ENCODE results near the gene KRT83.
"Not testable (repeated sequence)": the region's sequence is repeated elsewhere in the genome, so short reads cannot be mapped to it uniquely, and the experiment has no call there.

The KRT83 gene

DNA sequence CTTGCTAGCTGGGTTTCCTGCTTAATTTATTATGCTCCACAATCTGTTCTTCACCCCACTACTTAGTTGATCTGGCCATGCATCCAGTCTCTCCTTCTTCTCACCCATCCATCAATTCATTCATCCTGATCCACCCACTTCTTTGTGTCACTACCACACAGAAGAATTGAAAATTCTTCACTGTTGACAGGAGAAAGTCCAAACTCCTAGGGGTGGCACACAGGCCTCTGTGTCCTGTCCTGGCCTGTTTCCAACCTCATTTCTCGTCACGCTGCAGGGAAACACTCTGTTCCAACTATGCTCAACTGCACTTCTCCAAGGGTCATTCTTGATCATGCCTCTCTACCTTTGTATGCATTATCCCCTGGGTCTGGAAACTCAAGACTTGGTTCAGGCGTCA, 10.6 kb upstream of the KRT83 start:
- DNase-seq (ENCODE audit: low spot score): no peak

DNA sequence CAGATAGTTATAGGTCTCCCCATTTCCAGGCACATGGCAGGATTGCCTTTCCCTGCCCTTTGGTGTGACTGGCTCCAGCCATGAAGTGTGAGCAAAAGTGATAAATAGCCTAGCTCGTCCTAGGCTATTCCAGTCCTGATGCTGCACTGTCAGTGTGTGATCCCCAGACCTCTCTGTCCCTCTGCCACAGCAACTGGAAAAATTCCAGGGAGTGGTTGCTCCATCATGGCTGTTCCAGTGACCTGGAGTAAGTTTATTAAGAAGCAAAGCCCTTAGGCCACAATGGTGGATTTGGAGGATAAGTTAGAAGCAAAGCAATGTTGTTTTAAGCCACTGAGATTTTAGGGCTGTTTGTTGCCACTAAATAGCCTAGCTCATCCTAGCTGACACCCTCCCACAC, 9.8 kb upstream of the KRT83 start:
- DNase-seq (ENCODE audit: low spot score): no peak

DNA sequence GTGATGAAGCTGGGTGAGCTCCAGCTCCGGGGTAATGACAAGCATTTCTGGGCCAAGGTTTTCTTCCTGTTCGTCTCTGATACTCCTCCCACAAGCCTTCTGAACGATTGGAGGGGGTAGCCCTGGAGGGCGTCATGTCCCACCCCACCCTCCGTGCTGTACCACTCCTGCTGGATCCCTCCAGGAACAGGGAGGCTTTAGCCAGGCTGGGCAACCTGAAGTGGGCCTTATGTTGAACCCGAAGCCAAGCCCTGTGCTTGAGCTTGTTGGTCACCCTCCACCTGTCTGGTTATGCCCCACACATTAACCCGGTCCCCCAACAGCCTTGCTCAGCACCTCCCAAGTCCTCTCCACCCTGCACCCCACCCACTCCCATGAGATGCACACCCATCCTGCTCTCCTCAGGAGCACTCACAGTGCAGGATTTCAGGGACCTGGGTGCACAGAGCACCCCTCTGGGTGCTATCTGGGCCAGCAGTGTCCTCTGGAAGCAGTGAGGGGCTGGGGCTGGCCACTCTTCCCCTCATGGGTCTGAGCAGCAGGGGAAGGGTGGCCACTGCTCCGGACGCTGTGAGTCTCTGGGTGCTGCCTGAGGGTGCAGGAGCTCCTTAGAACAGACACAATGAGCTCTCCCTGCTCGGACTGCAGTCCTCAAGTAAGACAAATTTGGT, 6.8 kb upstream of the KRT83 start:
- no peak for DNase-seq (ENCODE audit: low spot score)

DNA sequence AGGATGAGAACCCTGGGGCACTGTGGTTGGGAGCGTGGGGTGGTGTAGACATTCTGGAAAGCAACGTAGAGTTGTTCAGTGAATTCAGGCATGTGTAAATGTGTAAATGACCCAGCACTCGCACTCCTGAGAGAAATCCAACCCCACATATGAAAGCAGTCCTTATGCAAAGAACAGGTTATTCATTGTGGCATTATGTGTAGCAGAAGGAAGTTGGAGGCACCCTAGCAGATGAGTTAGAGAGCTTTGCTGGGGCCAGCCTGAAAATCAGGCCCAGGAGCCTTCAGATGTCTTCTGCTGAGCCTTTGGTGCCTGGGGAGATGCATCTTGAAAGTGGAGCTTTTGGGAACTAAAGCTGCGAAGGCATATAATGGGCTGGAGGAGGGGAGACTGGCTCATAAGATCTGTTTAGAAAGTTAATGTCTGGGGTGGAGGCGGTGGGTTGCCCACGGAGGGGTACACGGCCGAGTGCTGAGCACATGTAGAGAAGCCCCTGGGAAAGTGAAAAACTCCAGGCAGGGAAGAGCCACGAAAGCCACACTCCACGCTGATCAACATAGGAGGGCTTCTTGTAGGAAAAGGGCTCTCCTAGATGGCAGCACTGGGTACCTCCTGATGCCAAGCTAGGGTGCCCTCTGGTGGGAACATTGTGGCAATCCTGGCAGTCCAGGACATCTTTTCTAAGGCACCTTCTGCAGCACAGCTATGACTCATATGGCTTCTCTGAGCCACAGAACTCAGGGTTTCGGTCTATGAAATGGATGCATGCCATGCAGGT, 6.0 kb upstream of the KRT83 start:
- DNase-seq (ENCODE audit: low spot score): peak; percentile 76

DNA sequence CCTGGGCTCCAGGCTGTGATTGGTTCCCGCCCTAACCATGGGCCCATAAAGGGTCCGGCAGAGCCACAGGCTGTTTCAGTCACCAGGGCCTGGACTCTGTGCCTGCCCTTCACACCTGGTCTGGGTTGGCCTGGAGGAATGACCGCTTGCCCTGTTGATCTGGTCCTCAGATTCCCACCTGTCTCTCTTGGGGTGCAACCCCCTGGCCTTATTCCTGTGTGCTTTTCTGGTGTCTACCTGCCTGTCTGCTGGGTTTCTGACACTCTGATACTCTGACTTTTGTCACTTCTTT, 2.9 kb upstream of the KRT83 start:
- no peak for DNase-seq (ENCODE audit: low spot score)

DNA sequence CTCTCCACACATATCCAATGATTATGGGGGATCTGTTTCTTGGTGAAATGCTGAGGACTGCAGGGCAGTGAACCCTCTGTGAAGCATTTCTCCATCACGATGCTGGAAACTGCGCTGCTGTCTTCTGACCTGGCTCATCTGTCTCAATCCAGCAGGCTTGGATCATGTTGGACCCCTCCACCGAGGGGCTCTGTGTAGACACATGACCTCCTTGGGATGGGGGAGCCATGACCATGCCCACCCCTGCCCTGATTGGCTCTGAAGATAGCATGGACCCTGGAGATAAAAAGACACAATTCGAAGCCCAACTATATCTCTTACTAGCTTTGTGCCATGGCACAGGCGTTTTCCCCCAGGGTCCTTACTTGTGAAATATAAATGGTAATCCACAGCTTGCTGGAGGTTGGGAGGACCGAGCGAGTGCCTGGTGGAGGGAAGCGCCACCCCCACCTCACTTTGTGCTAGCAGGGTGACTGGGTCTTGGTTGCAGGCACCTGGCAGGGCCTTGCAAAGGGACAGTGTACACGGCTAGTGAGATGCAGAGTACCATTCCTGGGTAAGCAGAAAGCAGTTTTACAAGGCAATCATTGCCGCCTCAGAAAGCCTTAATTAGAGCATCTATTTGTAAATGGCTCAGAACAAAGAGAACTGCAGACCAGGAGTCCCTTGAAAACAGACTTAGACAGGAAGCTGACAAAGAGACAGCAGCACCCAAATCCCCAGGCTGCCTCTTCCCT, 2.4 kb upstream of the KRT83 start:
- DNase-seq (ENCODE audit: low spot score): no peak

DNA sequence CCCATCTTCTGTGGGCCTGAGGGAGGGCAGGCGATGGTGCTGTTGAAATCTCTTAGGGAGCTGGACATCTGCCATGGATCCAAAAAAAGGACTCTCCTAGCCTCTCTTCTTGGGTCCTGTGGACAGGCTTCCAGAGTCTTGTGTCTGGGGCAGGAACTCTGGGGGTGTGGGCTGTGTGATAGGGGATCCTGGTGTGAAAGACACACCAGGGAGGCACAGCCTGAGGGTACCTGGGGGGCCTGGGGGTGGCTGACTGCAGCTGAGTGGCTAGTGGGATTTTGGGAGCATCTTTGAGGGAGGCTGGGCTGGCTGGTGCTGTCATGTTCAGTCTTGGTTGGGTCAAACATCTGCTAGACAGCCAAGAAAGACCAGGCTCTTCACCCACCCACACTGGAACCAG, 1.8 kb upstream of the KRT83 start:
- DNase-seq (ENCODE audit: low spot score): no peak

GRCh38 chr12:52322069-52322468, 871 bp upstream of the KRT83 start:
- DNase-seq (ENCODE audit: low spot score): no peak

- no peak for DNase-seq (ENCODE audit: low spot score)
These were observed 220 bp upstream of the KRT83 start for GRCh38 chr12:52321418-52321817.

- no peak for DNase-seq (ENCODE audit: low spot score)
These were observed 2.1 kb downstream of the KRT83 start for GRCh38 chr12:52319097-52319496.

DNA sequence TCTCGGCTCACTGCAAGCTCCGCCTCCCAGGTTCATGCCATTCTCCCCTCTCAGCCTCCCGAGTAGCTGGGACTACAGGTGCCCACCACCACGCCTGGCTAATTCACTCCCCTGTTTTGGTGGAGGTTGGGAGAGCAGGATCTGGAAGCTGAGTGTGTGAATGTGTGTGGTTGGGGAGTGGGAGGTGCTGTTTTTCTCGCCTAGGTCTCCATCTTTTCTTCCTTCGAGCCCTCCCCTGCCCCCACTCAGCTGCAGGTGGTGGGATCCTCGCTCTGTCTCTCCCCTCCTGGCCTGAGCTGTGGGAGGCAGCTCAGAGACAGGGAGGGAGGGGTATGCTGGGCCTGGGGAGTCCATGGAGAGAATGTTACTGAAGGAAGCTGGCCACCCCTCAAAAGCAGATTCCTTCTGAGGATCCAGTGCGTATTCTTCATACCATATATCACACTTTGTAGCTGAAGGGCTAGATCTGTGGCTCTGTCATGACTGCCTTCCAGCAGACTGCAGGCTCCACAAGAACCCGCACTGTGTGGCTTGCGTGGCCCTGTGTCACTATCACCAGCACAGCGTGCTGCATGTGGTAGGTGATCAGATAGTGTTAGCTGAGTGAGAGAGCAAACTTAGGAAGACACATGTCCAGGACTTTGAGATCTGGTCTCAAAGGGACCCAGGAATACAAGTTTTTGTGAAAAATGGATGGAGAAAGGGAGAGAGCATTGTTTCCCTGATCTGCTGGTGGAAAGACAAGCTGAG, 2.8 kb downstream of the KRT83 start:
- DNase-seq (ENCODE audit: low spot score): no peak

GRCh38 chr12:52317468-52318052, 3.6 kb downstream of the KRT83 start:
- DNase-seq (ENCODE audit: low spot score): no peak

- DNase-seq (ENCODE audit: low spot score): no peak
These were observed 4.5 kb downstream of the KRT83 start for GRCh38 chr12:52316701-52317100.

DNA sequence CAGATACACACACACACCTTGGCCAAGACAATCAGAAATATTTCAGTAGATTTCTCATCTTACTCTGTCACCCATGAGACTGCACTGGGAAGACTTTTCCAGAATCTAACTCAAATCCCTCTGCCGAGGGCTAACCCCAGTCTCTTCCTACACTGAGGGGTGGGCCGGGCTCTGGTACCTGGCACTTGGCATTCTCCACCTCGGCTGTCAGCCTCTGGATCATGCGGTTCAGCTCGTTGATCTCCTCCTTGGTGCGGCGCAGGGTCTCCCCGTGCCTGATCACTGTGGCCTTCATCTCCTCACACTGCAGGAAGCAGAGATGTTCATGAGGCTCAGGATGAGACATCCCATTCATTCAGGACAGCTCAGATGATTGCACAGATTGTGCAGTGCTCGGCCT, 4.9 kb downstream of the KRT83 start:
- DNase-seq (ENCODE audit: low spot score): no peak

- DNase-seq (ENCODE audit: low spot score): not testable (repeated sequence)
These were observed 5.5 kb downstream of the KRT83 start for GRCh38 chr12:52315721-52316120.

GRCh38 chr12:52314511-52314910, 6.7 kb downstream of the KRT83 start:
- DNase-seq (ENCODE audit: low spot score): no peak

GRCh38 chr12:52313926-52314325, 7.3 kb downstream of the KRT83 start:
- DNase-seq (ENCODE audit: low spot score): no peak

- DNase-seq (ENCODE audit: low spot score): no peak
These were observed 7.7 kb downstream of the KRT83 start for GRCh38 chr12:52313461-52313860.

GRCh38 chr12:52312086-52312485, 9.1 kb downstream of the KRT83 start:
- no peak for DNase-seq (ENCODE audit: low spot score)

DNA sequence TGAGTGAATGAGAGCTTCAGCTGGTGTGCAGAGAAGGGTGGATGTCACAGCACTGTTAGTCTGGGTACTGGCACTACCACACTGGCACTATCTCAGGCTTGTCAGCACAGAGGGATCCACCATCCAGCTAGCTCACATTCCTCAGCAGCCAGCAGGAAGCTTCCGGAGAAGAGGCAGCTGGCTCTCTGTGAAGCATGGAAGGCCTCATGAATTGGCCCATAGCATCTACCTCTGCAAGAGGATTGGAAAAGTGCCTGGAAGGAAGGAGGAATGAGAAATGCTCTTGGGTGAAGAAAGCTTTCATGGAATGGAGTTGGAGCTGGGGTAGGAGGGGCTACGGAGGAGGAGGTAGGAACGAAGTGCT, 9.9 kb downstream of the KRT83 start:
- DNase-seq (ENCODE audit: low spot score): no peak

- DNase-seq (ENCODE audit: low spot score): no peak
These were observed 10.4 kb downstream of the KRT83 start for GRCh38 chr12:52310622-52311284.
